Astrocyte (in vitro differentiated cells and primary cell): ENCODE results near the gene CHN1. TPM values are rescaled to one million over a fixed set of nuclear protein-coding genes. Genes with fewer than 3 reads are reported as not detected.

Source experiments
- DNase-seq: peaks from one replicate; pipeline ENCODE4 v3.0.0-alpha.2; 2010; ENCODE audit warnings: low read depth
- FAIRE-seq: peaks from 2 replicates; lab custom pipeline; 2011; peaks lifted over from hg19 to GRCh38; lab: Jason Lieb, UNC
- H2AFZ ChIP-seq: 2 replicates; pipeline ENCODE4 v1.6.0; 2012; ENCODE audit warnings: low read depth, low read length, inconsistent platforms
- H3K27ac ChIP-seq: 2 replicates; pipeline ENCODE4 v1.5.1; 2011; ENCODE audit warnings: low read depth, low read length, inconsistent platforms
- H3K27me3 ChIP-seq: 2 replicates; pipeline ENCODE4 v1.6.0; 2011; ENCODE audit warnings: low read length, inconsistent platforms; ENCODE audit not compliant: insufficient read depth
- H3K36me3 ChIP-seq: 2 replicates; pipeline ENCODE4 v1.5.1; 2011; ENCODE audit warnings: low read length, inconsistent platforms; ENCODE audit not compliant: insufficient read depth
- H3K4me1 ChIP-seq: 2 replicates; pipeline ENCODE4 v1.5.1; 2011; ENCODE audit warnings: low read length, inconsistent platforms; ENCODE audit not compliant: insufficient read depth
- H3K4me2 ChIP-seq: 2 replicates; pipeline ENCODE4 v1.6.0; 2012; ENCODE audit warnings: low read length, inconsistent platforms
- H3K4me3 ChIP-seq: 2 replicates; pipeline ENCODE4 v1.5.1; 2011; ENCODE audit warnings: low read depth, mild to moderate bottlenecking, low read length, inconsistent platforms; ENCODE audit not compliant: insufficient read depth
- H3K79me2 ChIP-seq: 2 replicates; pipeline ENCODE4 v1.6.0; 2012; ENCODE audit warnings: mild to moderate bottlenecking, low read length, inconsistent platforms; ENCODE audit not compliant: insufficient read depth
- H3K9ac ChIP-seq: 2 replicates; pipeline ENCODE4 v1.6.0; 2012; ENCODE audit warnings: mild to moderate bottlenecking, low read length, inconsistent platforms
- H3K9me3 ChIP-seq: 2 replicates; pipeline ENCODE4 v1.5.1; 2012; ENCODE audit warnings: low read depth, mild to moderate bottlenecking, low read length, inconsistent platforms; ENCODE audit not compliant: insufficient read depth
- H4K20me1 ChIP-seq: 2 replicates; pipeline ENCODE4 v1.6.0; 2012; ENCODE audit warnings: low read length, inconsistent platforms; ENCODE audit not compliant: insufficient read depth
- H3K27ac Mint-ChIP-seq: one replicate; pipeline ENCODE4 v1.8.0; 2021; ENCODE audit warnings: mild to moderate bottlenecking, mixed read lengths; ENCODE audit not compliant: unreplicated experiment
- H3K27me3 Mint-ChIP-seq: one replicate; pipeline ENCODE4 v1.8.0; 2021; ENCODE audit warnings: low read depth, mixed read lengths; ENCODE audit not compliant: unreplicated experiment
- H3K36me3 Mint-ChIP-seq: one replicate; pipeline ENCODE4 v1.8.0; 2021; ENCODE audit warnings: low read depth, mixed read lengths; ENCODE audit not compliant: unreplicated experiment
- H3K4me1 Mint-ChIP-seq: one replicate; pipeline ENCODE4 v1.8.0; 2021; ENCODE audit warnings: low read depth, mixed read lengths; ENCODE audit not compliant: unreplicated experiment
- H3K4me3 Mint-ChIP-seq: one replicate; pipeline ENCODE4 v1.8.0; 2021; ENCODE audit warnings: mild to moderate bottlenecking, moderate library complexity, mixed read lengths; ENCODE audit not compliant: unreplicated experiment
- H3K9me3 Mint-ChIP-seq: one replicate; pipeline ENCODE4 v1.8.0; 2021; ENCODE audit warnings: mild to moderate bottlenecking, mixed read lengths; ENCODE audit not compliant: unreplicated experiment
- CTCF ChIP-seq: IDR thresholded peaks from 2 replicates; pipeline ENCODE4 v1.5.1; 2011; ENCODE audit warnings: low read depth, mild to moderate bottlenecking, inconsistent platforms, low read length, moderate library complexity; ENCODE audit not compliant: insufficient read depth
- EZH2 ChIP-seq: IDR thresholded peaks from 2 replicates; pipeline ENCODE4 v1.6.1; 2012; ENCODE audit warnings: mild to moderate bottlenecking, low read length, inconsistent platforms; ENCODE audit not compliant: insufficient read depth
- total RNA-seq: library from RNA; stranded (reverse); gene quantifications from 2 replicates; pipeline ENCODE4 v1.2.1, GENCODE V29; 2021

Gene CHN1
- total RNA-seq, 1 donor from 2014 or later, result 23.9 TPM

- H3K79me2 ChIP-seq, result no peaks in the 10 kb centered on the region
- no peak overlapping the region for H3K4me3 Mint-ChIP-seq
- no peaks in the 10 kb centered on the region for H4K20me1 ChIP-seq
- H3K27me3 Mint-ChIP-seq, result no peaks in the 10 kb centered on the region
- H3K27ac Mint-ChIP-seq, result no peak overlapping the region
- no peaks in the 10 kb centered on the region for H3K9me3 Mint-ChIP-seq
- no peaks in the 10 kb centered on the region for H3K36me3 Mint-ChIP-seq
- no peak overlapping the region for H3K9ac ChIP-seq
- no peaks in the 10 kb centered on the region for H3K9me3 ChIP-seq
- no peak for DNase-seq
- no peaks in the 10 kb centered on the region for H3K36me3 ChIP-seq
- H2AFZ ChIP-seq, result no peak overlapping the region
- no peaks in the 10 kb centered on the region for H3K27me3 ChIP-seq
- peaks cover 19% of the 10 kb centered on the region for H3K4me1 ChIP-seq
- H3K4me2 ChIP-seq, result no peak overlapping the region
- no peak overlapping the region for H3K4me3 ChIP-seq
- no peak for FAIRE-seq
- H3K4me1 Mint-ChIP-seq, result peaks cover 23% of the 10 kb centered on the region
- TF ChIP-seq CTCF (no peak), EZH2 (no peak)
- H3K27ac ChIP-seq, result no peak overlapping the region
These were observed 27.8 kb downstream of the CHN1 start for GRCh38 chr2:174977364-174977763.

- Histone ChIP-seq H3K27me3 (no peaks in the 10 kb centered on the region), H3K4me1 (peaks cover 36% of the 10 kb centered on the region), H3K4me2 (no peak overlapping the region), H3K79me2 (no peaks in the 10 kb centered on the region), H3K9me3 (no peaks in the 10 kb centered on the region), H3K36me3 (no peaks in the 10 kb centered on the region), H3K9ac (no peak overlapping the region), H3K27ac (no peak overlapping the region), H2AFZ (no peak overlapping the region), H4K20me1 (no peaks in the 10 kb centered on the region), H3K4me3 (no peak overlapping the region)
- Mint-ChIP-seq H3K4me3 (no peak overlapping the region), H3K27me3 (no peaks in the 10 kb centered on the region), H3K27ac (no peak overlapping the region), H3K9me3 (no peaks in the 10 kb centered on the region), H3K36me3 (no peaks in the 10 kb centered on the region), H3K4me1 (peaks cover 34% of the 10 kb centered on the region)
- no peak for TF ChIP-seq EZH2
- TF ChIP-seq CTCF, result no peak
- no peak for FAIRE-seq
- no peak for DNase-seq
These were observed 31.1 kb downstream of the CHN1 start for GRCh38 chr2:174974131-174974530.

GRCh38 chr2:174972924-174973323, 32.3 kb downstream of the CHN1 start:
- H3K4me2 ChIP-seq, result peak overlapping the region; percentile 80

More at GRCh38 chr2:174972924-174973323, 32.3 kb downstream of the CHN1 start:
- Histone ChIP-seq H2AFZ (no peak overlapping the region), H4K20me1 (no peaks in the 10 kb centered on the region), H3K36me3 (no peaks in the 10 kb centered on the region), H3K4me3 (no peak overlapping the region), H3K79me2 (no peaks in the 10 kb centered on the region), H3K27ac (peak overlapping the region; percentile 92), H3K9ac (peak overlapping the region; percentile 43), H3K9me3 (no peaks in the 10 kb centered on the region), H3K27me3 (no peaks in the 10 kb centered on the region), H3K4me1 (peaks cover 36% of the 10 kb centered on the region)
- H3K27me3 Mint-ChIP-seq, result no peaks in the 10 kb centered on the region
- DNase-seq, result peak; percentile 91
- TF ChIP-seq EZH2 (no peak), CTCF (no peak)
- peak; percentile 84 for FAIRE-seq
- no peaks in the 10 kb centered on the region for H3K9me3 Mint-ChIP-seq
- H3K27ac Mint-ChIP-seq, result peak overlapping the region; percentile 80
- no peaks in the 10 kb centered on the region for H3K36me3 Mint-ChIP-seq
- peaks cover 40% of the 10 kb centered on the region for H3K4me1 Mint-ChIP-seq
- no peak overlapping the region for H3K4me3 Mint-ChIP-seq
